Uterine smooth muscle cell (primary cell): ENCODE results near the gene CHAD. TPM values are rescaled to one million over a fixed set of nuclear protein-coding genes. Genes with fewer than 3 reads are reported as not detected.

Source experiments
- total RNA-seq: library from RNA; depleted of rRNA; stranded (reverse); fragments of >200 nt; gene quantifications from 2 replicates; pipeline ENCODE4 v1.2.3, GENCODE V29; 2014

CHAD gene
- total RNA-seq: not detected in 2 replicates

GRCh38 chr17:50468304-50469207 is at the start of gene CHAD:
CHAD (minus strand) TSS chr17:50468880; CDS start chr17:50468813, 67 bp downstream.

GRCh38 chr17:50507871-50508572 is 39.3 kb upstream of the CHAD start, which contains the start of gene MYCBPAP:
MYCBPAP (plus strand) TSS chr17:50508439; CDS start chr17:50508675, 236 bp downstream.

GRCh38 chr17:50478391-50479381 is 10.0 kb upstream of the CHAD start, which contains the start of gene RSAD1:
RSAD1 (plus strand) TSS chr17:50478860; CDS start chr17:50478885, 25 bp downstream.

GRCh38 chr17:50425682-50426471 is 42.8 kb downstream of the CHAD start, which contains the start of gene ACSF2:
ACSF2 (plus strand) TSS chr17:50426218; CDS start chr17:50426262, 44 bp downstream.

Other genes with a start within 250 kb of the CHAD start
- not detected in 2 replicates for gene TMEM92, start 194.4 kb downstream of the CHAD start, total RNA-seq
- gene XYLT2, start 122.8 kb downstream of the CHAD start, total RNA-seq: 65.7 and 75.5 TPM in 2 replicates
- 53.7 and 103 TPM in 2 replicates for gene MRPL27, start 95.7 kb downstream of the CHAD start, total RNA-seq
- gene EME1, start 95.7 kb downstream of the CHAD start, total RNA-seq: 3.9 and 18.0 TPM in 2 replicates
- gene LRRC59, start 71.4 kb downstream of the CHAD start, total RNA-seq: 169 and 297 TPM in 2 replicates
- 15.5 and 36.6 TPM in 2 replicates for gene ACSF2, start 42.7 kb downstream of the CHAD start, total RNA-seq
- 29.4 and 31.2 TPM in 2 replicates for gene RSAD1, start 10.0 kb upstream of the CHAD start, total RNA-seq
- 1.7 and 2.0 TPM in 2 replicates for gene MYCBPAP, start 39.6 kb upstream of the CHAD start, total RNA-seq
- gene EPN3, start 63.9 kb upstream of the CHAD start, total RNA-seq: under 0.01 TPM in 1 of 2 replicates, not detected in the other
- gene SPATA20, start 78.3 kb upstream of the CHAD start, total RNA-seq: 65.1 and 85.6 TPM in 2 replicates
- gene CACNA1G, start 91.8 kb upstream of the CHAD start, total RNA-seq: 0.11 and 0.12 TPM in 2 replicates
- 2.2 and 8.7 TPM in 2 replicates for gene ABCC3, start 166.0 kb upstream of the CHAD start, total RNA-seq
- gene ANKRD40, start 239.0 kb upstream of the CHAD start, total RNA-seq: 31.0 and 38.3 TPM in 2 replicates